ENCODE measurements around the gene VAMP1. TPM values are rescaled to one million over a fixed set of nuclear protein-coding genes. Genes with fewer than 3 reads are reported as not detected.

The VAMP1 gene
- total and polyA plus RNA-seq, 10 of the 15 experiments (the other 5 are each of a cell fraction or from before 2014, with no cell fraction given) = 4.8 to 123 (median 27.5) TPM

- H3K4me3 ChIP-seq = peak overlapping the region; percentile 19
- peaks cover 51% of the 10 kb centered on the region for H3K4me1 ChIP-seq (ENCODE audit: control insufficient read depth, insufficient read depth, low read length)
- in situ Hi-C loops (cut with MboI) (loop anchor here (5.0 kb wide), 1 partner anchor 35 kb away; no protein-coding TSS in a partner anchor), intact Hi-C loops (cut with micrococcal nuclease; ENCODE audit: unreplicated experiment) (no loop called here)
- H3K4me2 ChIP-seq (ENCODE audit: control insufficient read depth, insufficient read depth) = peak overlapping the region; percentile 75
- BruUV-seq (replicated peaks) = TSS peak; percentile 66
- no peaks in the 10 kb centered on the region for H3K27me3 ChIP-seq (replicated peaks in 1 of 2; ENCODE audit: control insufficient read depth in 2 of 2, insufficient read depth in 2 of 2, low read length in 1 of 2)
- POLR2A ChIA-PET = interaction anchor here (0.6 to 10.3 kb wide), 13 partner anchors 8 to 173 kb away, joined by 3 to 384 read pairs (median 4); partner anchors contain the start of genes CD27, GAPDH, MRPL51 and TAPBPL
- no peak for DNase-seq (ENCODE audit: low read depth, low spot score)
- WGBS (ENCODE audit: insufficient coverage, insufficient replicate concordance, low lambda C conversion rate, missing lambda C conversion rate) = 71% methylated on average over 14 of the region's 14 CpGs
- no peak for FAIRE-seq
- H4K20me1 ChIP-seq (ENCODE audit: control insufficient read depth, insufficient read depth) = no peaks in the 10 kb centered on the region
- H3K36me3 ChIP-seq (ENCODE audit: control insufficient read depth in 2 of 2, insufficient read depth in 2 of 2, low read length in 1 of 2) = peaks cover 32 to 46% of the 10 kb centered on the region in 2 experiments
- RAD21 ChIA-PET (ENCODE audit: unreplicated experiment) = interaction anchor here (0.6 to 8.8 kb wide), 18 partner anchors 8 to 232 kb away, joined by 3 to 319 read pairs (median 5); partner anchors contain the start of genes CD27, MRPL51, TAPBPL and VAMP1
- SMC1A ChIA-PET (ENCODE audit: uncharacterized antibody, unreplicated experiment) = interaction anchor here (0.6 to 8.7 kb wide), 15 partner anchors 8 to 249 kb away, joined by 3 to 169 read pairs (median 5); partner anchors contain the start of genes CD27, TAPBPL and VAMP1
- no peak; the same call in 2 of the 3 replicates for ATAC-seq
- no peaks in the 10 kb centered on the region for H3K9me3 ChIP-seq (replicated peaks; ENCODE audit: control insufficient read depth, insufficient read depth, low read length)
- peak overlapping the region; percentile 89 for H3K27ac ChIP-seq (ENCODE audit: control insufficient read depth, insufficient read depth)
- H3K79me2 ChIP-seq (ENCODE audit: control insufficient read depth, insufficient read depth, low read length) = peaks cover 63% of the 10 kb centered on the region
- H2AFZ ChIP-seq (ENCODE audit: control insufficient read depth, low read depth, low read length) = no peak overlapping the region
- H3K9ac ChIP-seq (ENCODE audit: control insufficient read depth, insufficient read depth, low read length) = peak overlapping the region; percentile 64
- CTCF ChIA-PET = interaction anchor here (0.6 to 7.3 kb wide), 15 partner anchors 11 to 474 kb away, joined by 3 to 147 read pairs (median 5); partner anchors contain the start of genes CD27 and TAPBPL
- no peak for TF ChIP-seq HDAC2 (IDR thresholded peaks at IDR 0.05)
- TF ChIP-seq POU2F2 (IDR thresholded peaks at IDR 0.05; ENCODE audit: borderline replicate concordance, low read depth, low read length) = no peak; the same call in 2 of the 3 replicates
- TF ChIP-seq GATAD2B (conservative IDR thresholded peaks at IDR 0.05; ENCODE audit: low read depth) = 0 out of 2 replicates have a peak, but pooled peaks have one; percentile 7
- no peak for TF ChIP-seq IRF4 (IDR thresholded peaks at IDR 0.05; ENCODE audit: low read depth, low read length)
- TF ChIP-seq ZNF24 (IDR thresholded peaks at IDR 0.05) = no peak
- TF ChIP-seq IKZF2 (IDR thresholded peaks at IDR 0.05) = peak in 1 of 2 experiments; percentile 4; a peak in 1 of 4 replicates
- TF ChIP-seq JUND (IDR thresholded peaks at IDR 0.05; ENCODE audit: low read depth, low read length) = no peak
- no peak for TF ChIP-seq NR2C2 (IDR thresholded peaks at IDR 0.05; ENCODE audit: borderline replicate concordance, control insufficient read depth, insufficient read length, low read depth)
- no peak for TF ChIP-seq RCOR1 (conservative IDR thresholded peaks at IDR 0.05; ENCODE audit: low read depth, low read length)
- TF ChIP-seq STAT1 (conservative IDR thresholded peaks at IDR 0.05) = no peak
- no peak for TF ChIP-seq RAD21 (IDR thresholded peaks at IDR 0.05; ENCODE audit: insufficient read depth, low read depth, low read length)
- TF ChIP-seq ZBTB11 (CRISPR knock-in tag; IDR thresholded peaks at IDR 0.05) = no peak
- peak; percentile 43; the same call in 1 of the 2 replicates for TF ChIP-seq ATF2 (IDR thresholded peaks at IDR 0.05; ENCODE audit: low read length)
- no peak for TF ChIP-seq SRF (IDR thresholded peaks at IDR 0.05; ENCODE audit: low read depth in 2 of 2, low read length in 2 of 2)
- TF ChIP-seq CBX5 (IDR thresholded peaks at IDR 0.05; ENCODE audit: low read depth) = no peak
- TF ChIP-seq RELA (IDR thresholded peaks at IDR 0.05; ENCODE audit: borderline replicate concordance, partially characterized antibody) = no peak
- no peak for TF ChIP-seq HSF1 (IDR thresholded peaks at IDR 0.05; ENCODE audit: low read depth, low read length)
- TF ChIP-seq ZNF622 (IDR thresholded peaks at IDR 0.05) = no peak
Measured at GRCh38 chr12:6462234-6462995, 8.1 kb downstream of the VAMP1 start.
